GM21423 (cell line): ENCODE measurements around the gene TEX11.

Source experiments
- ATAC-seq: cut with Tn5 transposase; IDR thresholded peaks from one replicate; pipeline ENCODE4 v1.9.1; 2021; ENCODE audit warnings: mild to moderate bottlenecking, moderate library complexity; ENCODE audit not compliant: unreplicated experiment

The TEX11 gene

DNA sequence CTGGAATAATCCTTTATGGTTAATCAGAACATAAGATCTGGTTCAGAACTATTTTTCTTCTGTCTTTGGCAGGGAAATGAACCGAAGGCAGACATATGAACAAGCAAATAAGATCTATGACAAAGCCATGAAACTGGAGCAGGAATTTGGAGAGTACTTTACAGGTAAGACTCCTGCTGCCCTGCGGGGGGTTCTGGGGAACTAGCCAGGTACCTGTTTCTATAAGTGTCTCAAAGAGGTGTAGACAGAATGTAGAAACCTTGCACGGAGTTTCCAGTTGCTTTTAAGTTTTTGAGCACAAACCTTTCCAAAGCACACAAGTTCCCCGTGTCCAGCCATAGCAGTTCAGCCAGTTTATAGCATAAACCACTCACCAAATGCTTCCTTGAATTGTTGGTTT is 407.7 kb downstream of the TEX11 start:
- ATAC-seq, result no peak

DNA sequence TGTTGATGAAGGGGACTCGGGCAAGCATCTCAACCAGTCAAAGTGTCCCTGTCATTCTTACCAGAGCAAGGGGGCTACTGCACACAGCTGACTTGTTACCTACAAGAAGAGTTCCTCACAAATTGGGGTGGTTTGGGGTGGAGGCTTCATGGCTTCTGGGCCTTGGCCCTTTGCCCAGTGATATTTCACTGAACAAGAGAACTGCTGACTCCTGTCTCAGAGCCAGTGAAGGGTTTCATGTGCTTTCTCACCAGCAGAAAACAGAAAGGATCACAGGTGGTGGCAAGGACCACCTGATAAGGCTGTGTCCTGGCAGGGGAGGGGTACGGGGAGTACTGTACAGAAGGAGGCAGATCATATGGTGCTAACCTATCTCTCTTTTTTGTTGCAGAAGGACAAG is 410.4 kb downstream of the TEX11 start:
- no peak for ATAC-seq

DNA sequence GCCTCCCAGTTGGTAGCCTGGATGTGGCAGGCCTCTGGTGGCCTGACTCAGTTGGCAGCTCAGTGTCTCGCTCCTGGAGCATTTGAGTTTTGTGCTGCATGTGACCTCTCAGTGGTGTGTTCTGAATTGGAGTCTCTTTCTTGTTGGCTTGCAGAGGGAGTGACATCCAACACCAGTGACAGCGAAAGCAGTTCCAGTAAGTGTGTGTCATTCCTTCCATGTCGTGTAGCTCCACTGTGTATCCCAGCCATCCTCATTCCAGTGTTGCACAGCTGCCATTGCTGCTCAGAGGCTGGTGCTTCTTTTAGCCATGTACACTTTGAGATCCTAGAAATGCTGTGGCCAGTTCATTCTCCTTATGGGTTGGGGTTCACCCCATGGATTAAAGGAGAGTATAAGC is 411.5 kb downstream of the TEX11 start:
- ATAC-seq, result no peak

DNA sequence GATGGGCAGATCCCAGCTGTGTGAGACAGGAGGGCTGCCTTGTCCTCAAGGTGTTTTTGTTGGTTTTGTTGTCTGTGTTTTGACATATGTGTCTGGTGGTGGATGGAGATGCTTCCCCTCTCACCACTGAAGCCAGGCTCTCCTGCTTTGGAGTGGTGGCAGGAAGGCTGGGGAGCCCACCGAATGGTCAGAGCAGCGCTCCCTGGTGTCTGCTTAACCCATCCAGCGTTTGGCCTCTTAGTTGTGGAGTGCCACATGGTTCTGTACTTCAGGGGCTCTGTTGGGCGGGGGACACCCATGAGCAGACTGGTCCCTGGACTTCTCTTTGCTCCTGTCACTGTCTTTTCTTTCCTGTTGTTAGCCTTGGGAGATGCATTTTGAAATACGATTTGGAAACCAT is 412.0 kb downstream of the TEX11 start:
- no peak for ATAC-seq

DNA sequence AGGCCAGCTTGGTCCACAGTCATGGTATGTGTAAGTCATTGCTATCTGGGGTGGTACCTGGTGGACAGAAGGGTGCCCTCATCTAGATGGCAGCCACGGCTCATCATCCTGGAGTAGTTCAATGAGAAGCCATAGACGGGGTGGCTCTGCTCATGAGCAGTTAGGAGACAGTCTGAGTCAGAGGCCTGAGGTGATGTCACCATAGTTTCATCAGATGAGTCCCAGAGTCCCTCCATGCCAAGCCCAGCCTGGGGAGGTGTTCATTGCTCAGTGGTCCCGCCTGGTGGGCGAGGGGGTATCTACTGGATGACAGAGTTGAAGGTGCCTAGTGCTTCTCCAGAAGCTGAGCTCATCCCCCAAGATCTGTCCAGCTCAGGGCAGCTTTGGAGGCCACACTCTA is 414.1 kb downstream of the TEX11 start:
- ATAC-seq, result no peak

DNA sequence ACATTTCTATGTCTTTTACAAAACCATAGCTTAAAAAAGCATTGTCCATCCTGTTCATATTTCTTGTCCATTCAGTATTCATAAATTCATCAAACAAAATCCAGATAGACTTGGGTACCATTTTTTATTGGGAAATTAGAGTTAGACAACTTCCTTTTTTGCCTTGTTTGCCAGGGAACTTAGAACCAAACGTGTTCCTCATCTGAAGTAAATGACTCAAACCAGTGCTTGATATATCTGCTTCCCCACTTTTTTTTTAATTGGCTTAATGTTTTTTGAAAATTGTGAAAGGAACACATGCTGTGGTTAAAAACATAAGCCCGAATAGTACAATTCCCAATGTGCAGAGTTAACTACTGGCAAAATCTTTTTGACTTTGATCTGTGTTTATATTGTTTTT is 419.7 kb downstream of the TEX11 start:
- ATAC-seq, result no peak

DNA sequence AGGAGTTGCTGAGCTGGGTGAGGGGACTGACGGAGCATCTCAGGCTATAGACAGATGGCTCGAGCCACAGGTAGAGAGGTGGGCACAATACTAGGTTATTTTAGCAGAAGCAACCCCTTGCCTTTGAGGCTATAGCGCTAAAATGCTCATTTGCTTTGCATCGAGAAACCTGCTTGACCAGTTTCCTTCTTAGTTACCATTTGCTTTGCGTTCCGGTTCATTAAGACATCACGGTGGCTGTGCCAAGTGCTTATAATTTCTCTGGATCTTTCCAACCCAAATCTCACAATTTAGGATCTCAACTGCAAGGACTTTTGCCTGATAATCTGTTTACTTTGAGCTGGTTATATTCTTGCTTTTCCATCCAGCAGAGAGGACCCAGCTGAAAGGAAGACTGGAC is 423.0 kb downstream of the TEX11 start:
- no peak for ATAC-seq

- no peak for ATAC-seq
These were observed 426.2 kb downstream of the TEX11 start for GRCh38 chrX:70482300-70482699.

DNA sequence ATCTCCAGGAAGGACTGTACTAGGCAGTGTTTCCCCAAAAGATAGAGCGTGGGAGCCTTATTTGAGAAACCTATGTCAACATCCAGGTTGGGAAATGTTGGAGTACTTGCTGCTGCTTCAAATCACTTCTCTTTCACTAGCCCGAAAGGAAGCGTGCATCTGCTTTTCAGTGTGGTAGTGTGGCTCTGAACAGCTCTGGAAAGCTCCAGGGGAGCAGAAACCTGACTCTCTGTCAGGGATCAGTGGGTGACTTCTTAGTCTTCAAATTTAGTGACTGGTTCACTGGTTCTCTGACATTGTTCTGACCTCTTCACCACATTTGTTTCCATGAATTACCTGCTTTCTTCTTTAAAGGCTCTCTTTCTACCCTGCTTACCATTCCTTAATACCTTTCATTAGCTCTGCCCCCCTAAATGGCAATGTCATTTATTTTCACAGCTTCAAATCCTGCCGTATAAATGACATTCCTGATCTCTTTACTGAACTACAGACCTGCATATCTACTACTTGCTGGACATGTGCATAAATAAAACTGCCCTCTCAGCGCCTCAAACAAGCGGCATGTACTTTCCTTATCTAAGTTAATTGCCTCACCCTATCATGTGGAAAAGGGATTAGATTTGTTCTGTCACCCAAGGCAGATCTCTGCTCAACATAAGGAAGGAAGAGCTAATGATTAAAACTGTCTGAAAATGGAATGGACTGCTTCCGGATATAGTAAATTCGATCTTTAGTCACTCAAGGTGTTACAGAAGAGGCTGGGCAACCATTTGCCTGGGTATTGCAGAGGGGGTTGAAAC is 426.8 kb downstream of the TEX11 start:
- ATAC-seq, result no peak

DNA sequence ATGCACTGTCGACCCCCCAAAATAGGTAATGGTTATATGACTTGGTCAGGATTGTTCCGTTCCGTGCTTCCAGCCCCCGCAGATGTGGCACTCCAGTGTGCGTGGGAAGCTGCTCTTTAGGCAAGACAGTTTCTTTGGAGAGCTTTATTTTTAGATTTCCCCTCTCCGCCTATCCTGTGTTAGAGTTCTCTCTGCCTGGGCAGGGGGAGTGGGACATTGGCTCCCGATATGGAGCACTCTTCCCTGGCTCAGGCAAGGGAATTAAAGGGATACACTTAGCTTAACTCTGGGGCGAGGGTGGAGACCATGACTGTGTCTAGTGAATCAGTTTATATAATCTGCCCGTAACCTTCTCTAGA is 427.9 kb downstream of the TEX11 start:
- ATAC-seq, result no peak

DNA sequence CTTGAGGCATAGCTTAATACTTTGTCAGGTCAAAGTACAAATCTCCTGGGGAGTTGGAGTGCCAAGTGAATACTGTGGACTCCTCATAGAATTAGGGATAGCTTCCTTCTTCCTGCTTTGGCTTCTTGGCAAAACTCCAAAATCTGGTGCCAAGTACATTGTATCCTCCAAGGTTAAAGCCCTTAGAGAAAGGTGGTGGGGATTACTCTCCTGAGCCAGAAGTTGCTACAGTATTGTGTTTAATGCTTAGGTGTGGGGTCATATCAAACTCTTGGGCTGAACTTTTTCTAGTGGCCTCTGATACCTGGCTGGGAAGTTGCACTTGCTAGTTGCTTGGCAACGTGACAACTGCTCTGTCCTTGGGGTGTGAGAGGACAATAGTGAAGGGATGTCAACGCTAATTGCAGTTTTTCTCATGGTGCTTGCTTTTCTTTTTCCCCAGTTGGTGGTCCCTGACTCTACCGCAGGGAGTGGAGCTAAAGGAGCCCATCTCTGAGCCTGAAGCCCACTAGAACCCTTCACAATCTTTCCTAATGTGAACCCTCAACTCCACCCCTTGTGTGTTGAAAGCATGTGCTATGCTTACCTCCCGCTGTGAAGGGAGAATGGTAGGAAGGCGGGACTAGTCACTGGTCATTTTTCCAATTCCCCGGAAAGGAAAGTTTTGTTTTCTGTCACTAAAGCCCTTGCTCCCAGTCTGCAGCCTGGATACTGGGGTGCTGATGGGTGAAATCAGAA is 428.4 kb downstream of the TEX11 start:
- no peak for ATAC-seq

- ATAC-seq, result no peak
These were observed 429.1 kb downstream of the TEX11 start for GRCh38 chrX:70479247-70479921.
